Neural progenitor cell (in vitro differentiated cells): ENCODE data around the gene ACOT4.

ENCODE experiments used
- EZH2 ChIP-seq: fragments of 200-600 bp; sonication (generic); IDR thresholded peaks from 2 replicates; pipeline ENCODE4 v1.6.1; 2017; ENCODE audit warnings: antibody characterized with exemption, mild to moderate bottlenecking, moderate library complexity
- TF ChIP-seq, protein P1 (sequence below): fragments of 200-600 bp; sonication (generic); IDR thresholded peaks from 2 replicates; pipeline ENCODE4 v1.5.1; 2017; ENCODE audit warnings: antibody characterized with exemption, mild to moderate bottlenecking

DNA sequence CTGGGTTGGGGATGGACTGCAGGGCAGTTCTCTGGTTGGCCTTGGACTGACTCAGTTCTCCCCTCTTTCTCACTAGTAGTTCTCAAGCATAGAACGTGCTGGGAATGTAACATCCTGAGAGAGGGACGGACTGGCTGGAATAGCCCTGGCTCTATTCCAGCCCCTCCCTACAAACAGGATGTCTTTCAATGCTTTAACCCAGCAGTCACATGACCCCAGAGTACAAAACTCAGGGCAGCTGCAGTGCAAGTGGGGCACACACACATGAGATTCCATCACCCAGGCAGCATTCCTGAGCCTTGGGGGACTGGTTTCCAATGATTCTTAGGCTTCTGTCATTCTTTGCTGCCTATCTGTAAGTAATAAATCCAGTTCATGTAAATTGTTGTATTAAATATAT lies 19.0 kb downstream of the ACOT4 start:
- TF ChIP-seq, protein P1, sequence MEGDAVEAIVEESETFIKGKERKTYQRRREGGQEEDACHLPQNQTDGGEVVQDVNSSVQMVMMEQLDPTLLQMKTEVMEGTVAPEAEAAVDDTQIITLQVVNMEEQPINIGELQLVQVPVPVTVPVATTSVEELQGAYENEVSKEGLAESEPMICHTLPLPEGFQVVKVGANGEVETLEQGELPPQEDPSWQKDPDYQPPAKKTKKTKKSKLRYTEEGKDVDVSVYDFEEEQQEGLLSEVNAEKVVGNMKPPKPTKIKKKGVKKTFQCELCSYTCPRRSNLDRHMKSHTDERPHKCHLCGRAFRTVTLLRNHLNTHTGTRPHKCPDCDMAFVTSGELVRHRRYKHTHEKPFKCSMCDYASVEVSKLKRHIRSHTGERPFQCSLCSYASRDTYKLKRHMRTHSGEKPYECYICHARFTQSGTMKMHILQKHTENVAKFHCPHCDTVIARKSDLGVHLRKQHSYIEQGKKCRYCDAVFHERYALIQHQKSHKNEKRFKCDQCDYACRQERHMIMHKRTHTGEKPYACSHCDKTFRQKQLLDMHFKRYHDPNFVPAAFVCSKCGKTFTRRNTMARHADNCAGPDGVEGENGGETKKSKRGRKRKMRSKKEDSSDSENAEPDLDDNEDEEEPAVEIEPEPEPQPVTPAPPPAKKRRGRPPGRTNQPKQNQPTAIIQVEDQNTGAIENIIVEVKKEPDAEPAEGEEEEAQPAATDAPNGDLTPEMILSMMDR: no peak
- no peak for TF ChIP-seq EZH2
